Trophoblast cell (in vitro differentiated cells and primary cell): ENCODE data around the gene CCSAP.

Experiments
- DNase-seq, 2 donors: peaks; one replicate each; pipeline ENCODE4 v3.0.0-alpha.2; 2016
- H2AFZ ChIP-seq: 2 replicates; pipeline ENCODE4 v1.6.1; 2013; ENCODE audit warnings: low read length, moderate library complexity, mild to moderate bottlenecking; ENCODE audit not compliant: insufficient read depth, poor library complexity
- H2AK5ac ChIP-seq: 2 replicates; pipeline ENCODE4 v1.6.1; 2013; ENCODE audit warnings: mild to moderate bottlenecking, low read length
- H2BK120ac ChIP-seq: 2 replicates; pipeline ENCODE4 v1.6.1; 2013; ENCODE audit warnings: low read length, mild to moderate bottlenecking, moderate library complexity; ENCODE audit not compliant: insufficient read depth, poor library complexity
- H2BK12ac ChIP-seq: 2 replicates; pipeline ENCODE4 v1.6.1; 2013; ENCODE audit warnings: mild to moderate bottlenecking, low read length, moderate library complexity
- H2BK5ac ChIP-seq: 2 replicates; pipeline ENCODE4 v1.6.1; 2013; ENCODE audit warnings: low read length, low read depth, moderate library complexity, mild to moderate bottlenecking; ENCODE audit not compliant: poor library complexity
- H3K14ac ChIP-seq: 2 replicates; pipeline ENCODE4 v1.6.1; 2013; ENCODE audit warnings: mild to moderate bottlenecking, low read length
- H3K18ac ChIP-seq: 2 replicates; pipeline ENCODE4 v1.6.1; 2013; ENCODE audit warnings: mild to moderate bottlenecking, low read length
- H3K23ac ChIP-seq: 2 replicates; pipeline ENCODE4 v1.6.1; 2013; ENCODE audit warnings: low read length
- H3K27ac ChIP-seq: 2 replicates; pipeline ENCODE4 v1.5.1; 2013; ENCODE audit warnings: low read depth, mild to moderate bottlenecking, inconsistent platforms, low read length, moderate library complexity
- H3K27me3 ChIP-seq: 2 replicates; pipeline ENCODE4 v1.6.1; 2013; ENCODE audit warnings: inconsistent platforms, mild to moderate bottlenecking, low read length, moderate library complexity; ENCODE audit not compliant: insufficient read depth
- H3K36me3 ChIP-seq, 2 experiments: 1 replicate in 1 of 2; 2 replicates in 1 of 2; pipeline ENCODE4 v1.6.1; 2013; ENCODE audit warnings: low read length in 2 of 2, mild to moderate bottlenecking in 2 of 2, moderate library complexity in 1 of 2; ENCODE audit not compliant: insufficient read depth in 2 of 2, control insufficient read depth in 1 of 2
- H3K4ac ChIP-seq: 2 replicates; pipeline ENCODE4 v1.6.1; 2013; ENCODE audit warnings: low read depth, mild to moderate bottlenecking, low read length, moderate library complexity
- H3K4me1 ChIP-seq, 2 experiments: 1 replicate in 1 of 2; 2 replicates in 1 of 2; pipeline ENCODE4 v1.6.1; 2013; ENCODE audit warnings: low read length in 2 of 2, mild to moderate bottlenecking in 2 of 2, moderate library complexity in 1 of 2; ENCODE audit not compliant: insufficient read depth in 2 of 2, control insufficient read depth in 1 of 2
- H3K4me2 ChIP-seq: 2 replicates; pipeline ENCODE4 v1.6.1; 2013; ENCODE audit warnings: inconsistent platforms, mild to moderate bottlenecking, low read length, moderate library complexity
- H3K4me3 ChIP-seq: 2 replicates; pipeline ENCODE4 v1.5.1; 2013; ENCODE audit warnings: mild to moderate bottlenecking, low read depth, low read length, inconsistent platforms
- H3K79me1 ChIP-seq: one replicate; pipeline ENCODE4 v1.6.1; 2013; ENCODE audit warnings: low read length
- H3K79me2 ChIP-seq: 2 replicates; pipeline ENCODE4 v1.6.1; 2013; ENCODE audit warnings: low read length, mild to moderate bottlenecking; ENCODE audit not compliant: control insufficient read depth, insufficient read depth, poor library complexity
- H3K9ac ChIP-seq: 2 replicates; pipeline ENCODE4 v1.6.1; 2013; ENCODE audit warnings: mild to moderate bottlenecking, low read length
- H3K9me3 ChIP-seq: 2 replicates; pipeline ENCODE4 v1.6.1; 2013; ENCODE audit warnings: low read depth, mild to moderate bottlenecking, control low read depth, inconsistent platforms, low read length; ENCODE audit not compliant: insufficient read depth
- H4K12ac ChIP-seq: 2 replicates; pipeline ENCODE4 v1.6.1; 2013; ENCODE audit warnings: low read depth, mild to moderate bottlenecking, low read length, moderate library complexity
- H4K8ac ChIP-seq: 2 replicates; pipeline ENCODE4 v1.6.1; 2013; ENCODE audit warnings: low read depth, mild to moderate bottlenecking, low read length, moderate library complexity
- H4K91ac ChIP-seq: one replicate; pipeline ENCODE4 v1.6.1; 2013; ENCODE audit warnings: low read depth, mild to moderate bottlenecking, low read length, moderate library complexity
- WGBS: extraction: QIAGEN DNeasy Blood & Tissue Kit; methylation state at CpG from one replicate; pipeline ENCODE4 v1.1.7; 2013; ENCODE audit warnings: missing lambda C conversion rate; ENCODE audit not compliant: insufficient read length, insufficient coverage; ENCODE audit errors: extremely low coverage; 5-methylcytosine and 5-hydroxymethylcytosine counted together

CCSAP gene

GRCh38 chr1:229364207-229365065 is 21.6 kb upstream of the CCSAP start:
- no peak overlapping the region for H2AK5ac ChIP-seq
- no peak overlapping the region for H3K18ac ChIP-seq
- no peaks in the 10 kb centered on the region for H3K79me1 ChIP-seq
- H3K36me3 ChIP-seq, result no peaks in the 10 kb centered on the region
- no CpG with 5 or more reads among the region's 12 CpGs for WGBS
- no peaks in the 10 kb centered on the region for H3K27me3 ChIP-seq
- no peaks in the 10 kb centered on the region for H3K4me1 ChIP-seq
- H3K27ac ChIP-seq, result no peak overlapping the region
- H4K8ac ChIP-seq, result no peak overlapping the region
- H2BK120ac ChIP-seq, result no peak overlapping the region
- H3K23ac ChIP-seq, result no peak overlapping the region
- H3K4me3 ChIP-seq, result no peak overlapping the region
- H2AFZ ChIP-seq, result no peak overlapping the region
- no peak overlapping the region for H2BK12ac ChIP-seq
- H3K14ac ChIP-seq, result no peak overlapping the region
- no peak overlapping the region for H2BK5ac ChIP-seq
- H3K79me2 ChIP-seq, result no peaks in the 10 kb centered on the region
- H3K4ac ChIP-seq, result no peak overlapping the region
- H3K9me3 ChIP-seq, result no peaks in the 10 kb centered on the region
- H3K9ac ChIP-seq, result no peak overlapping the region
- no peak overlapping the region for H3K4me2 ChIP-seq
- no peak overlapping the region for H4K91ac ChIP-seq
- H4K12ac ChIP-seq, result no peak overlapping the region
- DNase-seq, result peak in 1 of 2 donors; percentile 12

DNA sequence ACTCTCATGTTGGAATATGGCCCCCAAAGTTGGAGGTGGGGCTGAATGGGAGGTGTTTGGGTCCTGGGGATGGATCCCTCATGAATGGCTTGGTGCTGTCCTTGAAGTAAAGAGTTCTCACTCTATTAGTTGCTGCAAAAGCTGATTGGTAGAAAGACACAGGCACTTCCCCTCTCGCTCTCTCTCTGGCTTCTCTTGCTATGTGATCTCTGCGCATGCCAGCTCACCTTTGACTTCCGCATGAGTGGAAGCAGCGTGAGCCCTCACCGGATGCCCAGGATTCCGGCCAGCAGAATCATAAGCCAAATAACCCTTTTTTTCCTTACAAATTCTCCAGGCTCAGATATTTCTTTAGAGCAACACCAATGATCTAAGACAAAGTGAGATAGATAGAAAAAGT is 20.9 kb upstream of the CCSAP start:
- no peak overlapping the region for H2BK12ac ChIP-seq
- H3K23ac ChIP-seq, result no peak overlapping the region
- no peak overlapping the region for H2BK5ac ChIP-seq
- no peak overlapping the region for H3K4me3 ChIP-seq
- no CpG with 5 or more reads among the region's 6 CpGs for WGBS
- H2AK5ac ChIP-seq, result no peak overlapping the region
- no peak overlapping the region for H3K9ac ChIP-seq
- no peaks in the 10 kb centered on the region for H3K36me3 ChIP-seq
- H3K79me2 ChIP-seq, result no peaks in the 10 kb centered on the region
- H4K12ac ChIP-seq, result no peak overlapping the region
- H4K8ac ChIP-seq, result no peak overlapping the region
- no peak overlapping the region for H3K14ac ChIP-seq
- DNase-seq, result peak; percentile 89 to 94
- H3K79me1 ChIP-seq, result no peaks in the 10 kb centered on the region
- no peak overlapping the region for H3K4me2 ChIP-seq
- no peaks in the 10 kb centered on the region for H3K9me3 ChIP-seq
- no peaks in the 10 kb centered on the region for H3K4me1 ChIP-seq
- H3K27ac ChIP-seq, result no peak overlapping the region
- H3K18ac ChIP-seq, result no peak overlapping the region
- no peak overlapping the region for H2BK120ac ChIP-seq
- H2AFZ ChIP-seq, result no peak overlapping the region
- H4K91ac ChIP-seq, result no peak overlapping the region
- no peaks in the 10 kb centered on the region for H3K27me3 ChIP-seq
- H3K4ac ChIP-seq, result no peak overlapping the region

GRCh38 chr1:229360420-229360819 is 17.6 kb upstream of the CCSAP start:
- no peaks in the 10 kb centered on the region for H3K27me3 ChIP-seq
- no peak overlapping the region for H4K8ac ChIP-seq
- H3K4me2 ChIP-seq, result no peak overlapping the region
- H2AFZ ChIP-seq, result no peak overlapping the region
- no peak overlapping the region for H3K14ac ChIP-seq
- no peak overlapping the region for H3K18ac ChIP-seq
- no peak overlapping the region for H2AK5ac ChIP-seq
- H3K79me1 ChIP-seq, result no peaks in the 10 kb centered on the region
- H3K23ac ChIP-seq, result no peak overlapping the region
- no peak overlapping the region for H3K27ac ChIP-seq
- no peaks in the 10 kb centered on the region for H3K36me3 ChIP-seq
- H3K9ac ChIP-seq, result no peak overlapping the region
- no peak overlapping the region for H4K91ac ChIP-seq
- H3K79me2 ChIP-seq, result no peaks in the 10 kb centered on the region
- DNase-seq, result no peak
- H2BK12ac ChIP-seq, result no peak overlapping the region
- no peak overlapping the region for H2BK5ac ChIP-seq
- no peaks in the 10 kb centered on the region for H3K9me3 ChIP-seq
- H3K4ac ChIP-seq, result no peak overlapping the region
- no peaks in the 10 kb centered on the region for H3K4me1 ChIP-seq
- no peak overlapping the region for H2BK120ac ChIP-seq
- H4K12ac ChIP-seq, result no peak overlapping the region
- H3K4me3 ChIP-seq, result no peak overlapping the region
- no CpG with 5 or more reads among the region's 4 CpGs for WGBS

GRCh38 chr1:229355661-229356060 is 12.8 kb upstream of the CCSAP start:
- Histone ChIP-seq H3K9me3 (no peaks in the 10 kb centered on the region), H3K4me1 (no peaks in the 10 kb centered on the region), H3K4me2 (no peak overlapping the region), H3K14ac (no peak overlapping the region), H3K79me1 (no peaks in the 10 kb centered on the region), H3K27me3 (no peaks in the 10 kb centered on the region), H2BK120ac (no peak overlapping the region), H2AK5ac (no peak overlapping the region), H3K4ac (no peak overlapping the region), H3K27ac (no peak overlapping the region), H3K18ac (no peak overlapping the region), H4K91ac (no peak overlapping the region), H3K4me3 (no peak overlapping the region), H3K36me3 (no peaks in the 10 kb centered on the region), H3K9ac (no peak overlapping the region), H2BK12ac (no peak overlapping the region), H4K12ac (no peak overlapping the region), H3K79me2 (no peaks in the 10 kb centered on the region), H4K8ac (no peak overlapping the region), H2BK5ac (no peak overlapping the region), H2AFZ (no peak overlapping the region), H3K23ac (no peak overlapping the region)
- DNase-seq, result no peak
